WTC11 (cell line): ENCODE measurements around the gene STXBP5. TPM values are rescaled to one million over a fixed set of nuclear protein-coding genes. Genes with fewer than 3 reads are reported as not detected.

Source experiments
- ATAC-seq: fragments of 200-7000 bp; cut with Tn5 transposase; 2 replicates; pipeline ENCODE4 v1.10.0; 2021; ENCODE audit warnings: mild to moderate bottlenecking, moderate library complexity
- CTCF ChIA-PET: fragments of 300-600 bp; sonication (Branson Sonifier 250); formaldehyde crosslinking; loops from one replicate; lab custom pipeline; 2021; ENCODE audit warnings: antibody characterized with exemption; lab: Charles Lee
- POLR2A ChIA-PET: fragments of 350-600 bp; sonication (Branson Sonifier 250); formaldehyde crosslinking; loops from one replicate; lab custom pipeline; 2021; ENCODE audit warnings: antibody characterized with exemption; lab: Charles Lee
- DNase-seq: peaks from one replicate; pipeline ENCODE4 v3.0.0; 2021; ENCODE audit warnings: low spot score
- H3K27ac Mint-ChIP-seq: 2 replicates; pipeline ENCODE4 v1.8.0; 2021; ENCODE audit warnings: mixed read lengths
- H3K27me3 Mint-ChIP-seq: 2 replicates; pipeline ENCODE4 v1.8.0; 2021; ENCODE audit warnings: low read depth, mild to moderate bottlenecking, moderate library complexity, mixed read lengths
- H3K36me3 Mint-ChIP-seq: 2 replicates; pipeline ENCODE4 v1.8.0; 2021; ENCODE audit warnings: mixed read lengths
- H3K4me1 Mint-ChIP-seq: 2 replicates; pipeline ENCODE4 v1.8.0; 2022; ENCODE audit warnings: mixed read lengths
- H3K4me3 Mint-ChIP-seq: 2 replicates; pipeline ENCODE4 v1.8.0; 2021; ENCODE audit warnings: mild to moderate bottlenecking, moderate library complexity, mixed read lengths
- H3K9me3 Mint-ChIP-seq: 2 replicates; pipeline ENCODE4 v1.8.0; 2021; ENCODE audit warnings: mixed read lengths
- ARID4B ChIP-seq: sonication (generic); formaldehyde crosslinking; IDR thresholded peaks from 2 replicates; pipeline ENCODE4 v1.8.0; 2023; ENCODE audit warnings: missing genetic modification reagents, mild to moderate bottlenecking, borderline replicate concordance
- ATF1 ChIP-seq: sonication (generic); formaldehyde crosslinking; IDR thresholded peaks from 2 replicates; pipeline ENCODE4 v1.8.1; 2023; ENCODE audit warnings: mild to moderate bottlenecking, moderate library complexity, missing genetic modification reagents
- ATF6 ChIP-seq: sonication (generic); formaldehyde crosslinking; IDR thresholded peaks from 2 replicates; pipeline ENCODE4 v1.8.1; 2023; ENCODE audit warnings: mild to moderate bottlenecking, missing genetic modification reagents
- CBFB ChIP-seq: sonication (generic); formaldehyde crosslinking; IDR thresholded peaks from 2 replicates; pipeline ENCODE4 v1.8.1; 2022; ENCODE audit warnings: mild to moderate bottlenecking, low read depth, missing genetic modification reagents
- CREB1 ChIP-seq: sonication (generic); formaldehyde crosslinking; IDR thresholded peaks from 2 replicates; pipeline ENCODE4 v1.8.0; 2023; ENCODE audit warnings: mild to moderate bottlenecking, missing genetic modification reagents
- CREM ChIP-seq: sonication (generic); formaldehyde crosslinking; IDR thresholded peaks from 2 replicates; pipeline ENCODE4 v1.8.1; 2022; ENCODE audit warnings: mild to moderate bottlenecking, missing genetic modification reagents, moderate library complexity
- ELF4 ChIP-seq: sonication (generic); formaldehyde crosslinking; IDR thresholded peaks from 2 replicates; pipeline ENCODE4 v1.8.1; 2022; ENCODE audit warnings: low read depth, mild to moderate bottlenecking, moderate library complexity, missing genetic modification reagents
- ERG ChIP-seq: fragments of 250-450 bp; sonication (Bioruptor Pico); IDR thresholded peaks from 2 replicates; pipeline ENCODE4 v1.8.0; 2021; ENCODE audit warnings: mild to moderate bottlenecking
- ESRRA ChIP-seq: sonication (generic); formaldehyde crosslinking; IDR thresholded peaks from 2 replicates; pipeline ENCODE4 v1.8.1; 2022; ENCODE audit warnings: mild to moderate bottlenecking, missing genetic modification reagents, borderline replicate concordance
- ETV6 ChIP-seq: sonication (generic); formaldehyde crosslinking; IDR thresholded peaks from 2 replicates; pipeline ENCODE4 v1.8.1; 2022; ENCODE audit warnings: mild to moderate bottlenecking, missing genetic modification reagents
- MXD4 ChIP-seq: fragments of 250-450 bp; sonication (Bioruptor Pico); IDR thresholded peaks from 2 replicates; pipeline ENCODE4 v1.8.0; 2021; ENCODE audit warnings: mild to moderate bottlenecking, moderate library complexity, borderline replicate concordance
- NFATC4 ChIP-seq: fragments of 250-450 bp; sonication (Bioruptor Pico); IDR thresholded peaks from 2 replicates; pipeline ENCODE4 v1.9.0; 2021; ENCODE audit warnings: mild to moderate bottlenecking
- NFE2L1 ChIP-seq: sonication (generic); formaldehyde crosslinking; IDR thresholded peaks from 2 replicates; pipeline ENCODE4 v1.8.1; 2023; ENCODE audit warnings: missing genetic modification reagents
- NR3C1 ChIP-seq: sonication (generic); formaldehyde crosslinking; conservative IDR thresholded peaks from 2 replicates; pipeline ENCODE4 v1.8.1; 2023; ENCODE audit warnings: low read depth, mild to moderate bottlenecking, missing genetic modification reagents
- PRRX2 ChIP-seq: fragments of 250-450 bp; sonication (Bioruptor Pico); IDR thresholded peaks from 2 replicates; pipeline ENCODE4 v1.8.0; 2021; ENCODE audit warnings: mild to moderate bottlenecking
- RORB ChIP-seq: fragments of 250-450 bp; sonication (Bioruptor Pico); IDR thresholded peaks from 2 replicates; pipeline ENCODE4 v1.9.0; 2021; ENCODE audit warnings: mild to moderate bottlenecking
- total RNA-seq: library from RNA; stranded (reverse); gene quantifications from 3 replicates; pipeline ENCODE4 v1.2.3, GENCODE V29; 2021
- TF ChIP-seq, protein P1 (sequence below): sonication (generic); formaldehyde crosslinking; IDR thresholded peaks from 2 replicates; pipeline ENCODE4 v1.8.1; 2023; ENCODE audit warnings: mild to moderate bottlenecking, missing genetic modification reagents, moderate library complexity
- TF ChIP-seq, protein P2 (sequence below): sonication (generic); formaldehyde crosslinking; IDR thresholded peaks from 2 replicates; pipeline ENCODE4 v1.8.1; 2022; ENCODE audit warnings: mild to moderate bottlenecking, moderate library complexity, missing genetic modification reagents
- TF ChIP-seq, protein P3 (sequence below): fragments of 200-600 bp; IDR thresholded peaks from 2 replicates; pipeline ENCODE4 v1.8.0; 2022; ENCODE audit warnings: antibody characterized with exemption
- TF ChIP-seq, protein P4 (sequence below): fragments of 250-450 bp; sonication (Bioruptor Pico); IDR thresholded peaks from 2 replicates; pipeline ENCODE4 v1.9.0; 2021; ENCODE audit warnings: moderate library complexity, mild to moderate bottlenecking, inconsistent platforms, borderline replicate concordance

The STXBP5 gene
- total RNA-seq, 1 experiment from 2014 or later, result 13.2 TPM

DNA sequence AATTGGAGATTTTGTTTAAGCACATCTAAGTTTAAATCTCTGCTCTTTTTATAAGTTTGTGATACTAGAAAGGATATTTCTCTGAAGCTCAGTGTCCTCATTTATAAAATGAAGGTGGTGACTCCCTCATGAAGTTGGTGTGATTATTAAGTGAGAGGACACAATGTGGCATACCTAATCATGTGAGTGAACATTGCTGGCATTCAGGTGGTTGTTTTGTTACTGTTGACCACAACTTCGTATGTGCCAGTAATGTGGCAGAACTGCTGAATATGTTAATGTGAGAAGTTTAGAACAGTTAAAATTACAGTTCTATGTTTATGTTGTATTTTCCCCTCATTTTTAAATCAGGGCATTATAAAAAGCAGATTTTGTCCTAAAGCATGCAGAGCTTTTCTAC lies 127.2 kb downstream of the STXBP5 start:
- no peaks in the 10 kb centered on the region for H3K27me3 Mint-ChIP-seq
- H3K36me3 Mint-ChIP-seq, result 0 out of 2 replicates have a peak, but pooled peaks cover 2% of the 10 kb centered on the region
- H3K4me1 Mint-ChIP-seq, result no peaks in the 10 kb centered on the region
- ChIA-PET CTCF (no interaction called here), POLR2A (no interaction called here)
- ATAC-seq (no peak), DNase-seq (no peak)
- H3K4me3 Mint-ChIP-seq, result no peak overlapping the region
- H3K27ac Mint-ChIP-seq, result no peak overlapping the region
- H3K9me3 Mint-ChIP-seq, result no peaks in the 10 kb centered on the region
- no peak for TF ChIP-seq ARID4B (CRISPR knock-in tag)
- no peak for TF ChIP-seq ATF1 (CRISPR knock-in tag)
- TF ChIP-seq, protein P1, sequence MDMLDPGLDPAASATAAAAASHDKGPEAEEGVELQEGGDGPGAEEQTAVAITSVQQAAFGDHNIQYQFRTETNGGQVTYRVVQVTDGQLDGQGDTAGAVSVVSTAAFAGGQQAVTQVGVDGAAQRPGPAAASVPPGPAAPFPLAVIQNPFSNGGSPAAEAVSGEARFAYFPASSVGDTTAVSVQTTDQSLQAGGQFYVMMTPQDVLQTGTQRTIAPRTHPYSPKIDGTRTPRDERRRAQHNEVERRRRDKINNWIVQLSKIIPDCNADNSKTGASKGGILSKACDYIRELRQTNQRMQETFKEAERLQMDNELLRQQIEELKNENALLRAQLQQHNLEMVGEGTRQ (CRISPR knock-in tag), result no peak
- TF ChIP-seq ERG (CRISPR knock-in tag), result no peak

DNA sequence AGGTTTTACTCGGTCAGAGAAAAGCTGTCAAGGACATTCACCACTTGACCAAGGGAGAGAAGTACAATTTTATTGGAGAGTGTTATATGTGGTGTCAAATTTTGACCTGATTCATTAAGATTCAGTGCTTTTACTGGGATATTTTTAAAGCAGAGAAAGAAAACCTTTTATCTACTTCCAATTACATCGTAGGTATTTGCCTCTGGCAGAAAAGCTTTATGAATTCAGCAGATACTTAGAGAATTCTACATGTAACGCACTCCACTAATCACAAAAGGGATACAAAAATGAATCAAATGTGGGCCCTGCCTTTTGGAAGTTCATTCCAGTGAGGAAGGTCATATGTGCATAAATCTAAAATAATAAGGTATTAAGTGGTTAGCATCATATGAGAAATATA lies 133.7 kb downstream of the STXBP5 start:
- Mint-ChIP-seq H3K4me3 (no peak overlapping the region), H3K9me3 (no peaks in the 10 kb centered on the region), H3K4me1 (0 out of 2 replicates have a peak, but pooled peaks cover 2% of the 10 kb centered on the region), H3K36me3 (no peaks in the 10 kb centered on the region), H3K27me3 (no peaks in the 10 kb centered on the region), H3K27ac (no peak overlapping the region)
- TF ChIP-seq NFE2L1 (CRISPR knock-in tag), result no peak
- TF ChIP-seq ESRRA (CRISPR knock-in tag), result no peak
- no peak for TF ChIP-seq CREM (CRISPR knock-in tag)
- TF ChIP-seq, protein P2, sequence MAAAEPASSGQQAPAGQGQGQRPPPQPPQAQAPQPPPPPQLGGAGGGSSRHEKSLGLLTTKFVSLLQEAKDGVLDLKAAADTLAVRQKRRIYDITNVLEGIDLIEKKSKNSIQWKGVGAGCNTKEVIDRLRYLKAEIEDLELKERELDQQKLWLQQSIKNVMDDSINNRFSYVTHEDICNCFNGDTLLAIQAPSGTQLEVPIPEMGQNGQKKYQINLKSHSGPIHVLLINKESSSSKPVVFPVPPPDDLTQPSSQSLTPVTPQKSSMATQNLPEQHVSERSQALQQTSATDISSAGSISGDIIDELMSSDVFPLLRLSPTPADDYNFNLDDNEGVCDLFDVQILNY (CRISPR knock-in tag), result no peak
- ChIA-PET CTCF (no interaction called here), POLR2A (no interaction called here)
- no peak for DNase-seq
- ATAC-seq, result no peak

DNA sequence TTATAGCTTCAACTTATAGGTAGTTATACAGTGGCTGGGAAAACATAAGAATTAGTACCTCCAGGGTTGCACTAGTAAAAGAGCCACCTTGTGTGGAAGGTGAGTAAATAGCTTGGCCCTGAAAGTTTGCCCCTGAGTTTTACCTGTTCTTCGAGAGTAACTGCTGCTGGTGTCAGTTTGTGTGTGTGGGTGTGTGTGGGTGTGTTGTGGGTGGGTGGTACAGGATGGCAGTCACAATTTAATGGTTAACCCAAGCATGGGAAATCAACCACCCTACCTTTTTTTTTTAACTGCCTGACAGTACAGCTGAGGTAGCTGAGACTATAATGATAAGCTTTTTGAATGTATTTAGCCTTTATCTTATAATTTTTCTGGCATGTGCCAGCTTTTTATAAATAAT lies 137.3 kb downstream of the STXBP5 start:
- Mint-ChIP-seq H3K4me3 (no peak overlapping the region), H3K4me1 (0 out of 2 replicates have a peak, but pooled peaks cover 2% of the 10 kb centered on the region), H3K36me3 (peaks cover 5% of the 10 kb centered on the region; the same call in 1 of the 2 replicates), H3K27me3 (no peaks in the 10 kb centered on the region), H3K9me3 (no peaks in the 10 kb centered on the region), H3K27ac (no peak overlapping the region; the same call in 1 of the 2 replicates)
- ATAC-seq (no peak), DNase-seq (no peak)
- ChIA-PET POLR2A (no interaction called here), CTCF (interaction anchor here (0.6 kb wide), 1 partner anchor 1124 kb away, joined by 6 read pairs; no protein-coding TSS in a partner anchor)
- TF ChIP-seq NR3C1 (CRISPR knock-in tag) (no peak), ELF4 (CRISPR knock-in tag) (no peak), ATF6 (CRISPR knock-in tag) (no peak), NFATC4 (CRISPR knock-in tag) (no peak), RORB (CRISPR knock-in tag) (no peak), CBFB (CRISPR knock-in tag) (no peak), CREB1 (CRISPR knock-in tag) (no peak), MXD4 (CRISPR knock-in tag) (no peak), PRRX2 (no peak), ETV6 (no peak)
- TF ChIP-seq, protein P1 (CRISPR knock-in tag), result no peak
- TF ChIP-seq, protein P3, sequence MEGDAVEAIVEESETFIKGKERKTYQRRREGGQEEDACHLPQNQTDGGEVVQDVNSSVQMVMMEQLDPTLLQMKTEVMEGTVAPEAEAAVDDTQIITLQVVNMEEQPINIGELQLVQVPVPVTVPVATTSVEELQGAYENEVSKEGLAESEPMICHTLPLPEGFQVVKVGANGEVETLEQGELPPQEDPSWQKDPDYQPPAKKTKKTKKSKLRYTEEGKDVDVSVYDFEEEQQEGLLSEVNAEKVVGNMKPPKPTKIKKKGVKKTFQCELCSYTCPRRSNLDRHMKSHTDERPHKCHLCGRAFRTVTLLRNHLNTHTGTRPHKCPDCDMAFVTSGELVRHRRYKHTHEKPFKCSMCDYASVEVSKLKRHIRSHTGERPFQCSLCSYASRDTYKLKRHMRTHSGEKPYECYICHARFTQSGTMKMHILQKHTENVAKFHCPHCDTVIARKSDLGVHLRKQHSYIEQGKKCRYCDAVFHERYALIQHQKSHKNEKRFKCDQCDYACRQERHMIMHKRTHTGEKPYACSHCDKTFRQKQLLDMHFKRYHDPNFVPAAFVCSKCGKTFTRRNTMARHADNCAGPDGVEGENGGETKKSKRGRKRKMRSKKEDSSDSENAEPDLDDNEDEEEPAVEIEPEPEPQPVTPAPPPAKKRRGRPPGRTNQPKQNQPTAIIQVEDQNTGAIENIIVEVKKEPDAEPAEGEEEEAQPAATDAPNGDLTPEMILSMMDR, result no peak
- TF ChIP-seq, protein P4, sequence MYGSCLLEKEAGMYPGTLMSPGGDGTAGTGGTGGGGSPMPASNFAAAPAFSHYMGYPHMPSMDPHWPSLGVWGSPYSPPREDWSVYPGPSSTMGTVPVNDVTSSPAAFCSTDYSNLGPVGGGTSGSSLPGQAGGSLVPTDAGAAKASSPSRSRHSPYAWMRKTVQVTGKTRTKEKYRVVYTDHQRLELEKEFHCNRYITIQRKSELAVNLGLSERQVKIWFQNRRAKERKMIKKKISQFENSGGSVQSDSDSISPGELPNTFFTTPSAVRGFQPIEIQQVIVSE (CRISPR knock-in tag), result no peak
